Lung (tissue), 12 donors: Measurements from ENCODE around the gene GULP1. TPM values are rescaled to one million over a fixed set of nuclear protein-coding genes. Genes with fewer than 3 reads are reported as not detected.

Experiments used
- ATAC-seq: fragments of 200-7000 bp; cut with Tn5 transposase; one replicate; pipeline ENCODE4 v1.9.1; 2020; ENCODE audit warnings: moderate number of reproducible peaks; ENCODE audit not compliant: insufficient read depth, low FRiP score
- DNase-seq, 3 donors: peaks; one replicate each; pipeline ENCODE4 v3.0.0-alpha.2; 2013 to 2017
- H3K27ac ChIP-seq, 2 donors: one replicate each; pipeline ENCODE4 v1.5.1; 2013; ENCODE audit warnings: mild to moderate bottlenecking in 2 of 2, moderate library complexity in 2 of 2, control low read depth in 1 of 2, inconsistent platforms in 1 of 2, low read depth in 1 of 2, low read length in 1 of 2
- H3K27me3 ChIP-seq, 3 donors: one replicate each; pipeline ENCODE4 v1.5.1; 2013; ENCODE audit warnings: low read length in 2 of 3; ENCODE audit not compliant: control insufficient read depth in 3 of 3, insufficient read depth in 3 of 3
- H3K36me3 ChIP-seq, 4 donors: one replicate each; pipeline ENCODE4 v1.5.1; 2013; ENCODE audit warnings: low read length in 4 of 4, mild to moderate bottlenecking in 1 of 4, moderate library complexity in 1 of 4; ENCODE audit not compliant: control insufficient read depth in 4 of 4, insufficient read depth in 4 of 4
- H3K4me1 ChIP-seq, 5 donors: one replicate each; pipeline ENCODE4 v1.5.1; 2013; ENCODE audit warnings: low read length in 5 of 5, mild to moderate bottlenecking in 2 of 5, moderate library complexity in 1 of 5; ENCODE audit not compliant: control insufficient read depth in 5 of 5, insufficient read depth in 5 of 5
- H3K4me3 ChIP-seq: one replicate; pipeline ENCODE4 v1.5.1; 2013; ENCODE audit warnings: mild to moderate bottlenecking, control low read depth, moderate library complexity
- H3K9ac ChIP-seq, 2 donors: one replicate each; pipeline ENCODE4 v1.5.1; 2013; ENCODE audit warnings: low read length in 2 of 2, control low read depth in 1 of 2; ENCODE audit not compliant: insufficient read depth in 1 of 2
- H3K9me3 ChIP-seq, 4 donors: one replicate each; pipeline ENCODE4 v1.5.1; 2013; ENCODE audit warnings: low read length in 3 of 4, mild to moderate bottlenecking in 1 of 4, moderate library complexity in 1 of 4; ENCODE audit not compliant: control insufficient read depth in 4 of 4, insufficient read depth in 3 of 4
- CTCF ChIP-seq: IDR thresholded peaks from 2 replicates; pipeline ENCODE4 v1.5.1; 2012; ENCODE audit warnings: mild to moderate bottlenecking; ENCODE audit errors: control extremely low read depth, extremely low read depth
- WGBS, 2 donors: extraction: QIAGEN DNeasy Blood & Tissue Kit; methylation state at CpG; one replicate each; pipeline ENCODE4 v1.1.7; 2013; 5-methylcytosine and 5-hydroxymethylcytosine counted together
- polyA plus RNA-seq, 2 donors: library from polyadenylated mRNA; stranded (reverse); fragments of 200-250 nt; gene quantifications; one replicate each; pipeline ENCODE4 v1.2.1, GENCODE V29; 2013
- total RNA-seq, 2 donors: library from RNA; depleted of rRNA in 1 of 2; stranded (reverse); fragments of >200 nt in 1 of 2; gene quantifications; one replicate each; pipeline ENCODE4 v1.2.1, GENCODE V29; 2014 to 2021
- donor health status: control.
- donor health status: control.
- donor health status: Bipolar disorder and iron deficiency.
- donor health status: healthy.
- donor health status: DM: yes; HTN: yes; CAD: no.

The GULP1 gene
- total and polyA plus RNA-seq, 4 donors: 9.1 to 86.7 (median 20.1) TPM

GRCh38 chr2:188332619-188333018 lies 40.9 kb downstream of the GULP1 start:
- no peak overlapping the region for H3K9ac ChIP-seq
- DNase-seq (no peak), ATAC-seq (no peak)
- no peak overlapping the region for H3K27ac ChIP-seq
- no peaks in the 10 kb centered on the region for H3K9me3 ChIP-seq
- H3K4me3 ChIP-seq: no peak overlapping the region
- WGBS, 2 donors: 95 to 97% methylated on average over 2 of the region's 2 CpGs
- peaks cover 0 to 5% (median 0%) of the 10 kb centered on the region in 4 donors for H3K36me3 ChIP-seq
- no peak for TF ChIP-seq CTCF
- no peaks in the 10 kb centered on the region for H3K27me3 ChIP-seq
- H3K4me1 ChIP-seq: peaks cover 0 to 5% (median 1%) of the 10 kb centered on the region in 5 donors

- no peak for TF ChIP-seq CTCF
- peak overlapping the region in 1 of 2 donors; percentile 74 for H3K27ac ChIP-seq
- DNase-seq: peak in 2 of 3 donors; percentile 45 to 61
- no peak overlapping the region for H3K9ac ChIP-seq
- ATAC-seq: peak; percentile 62
- peaks cover 0 to 5% (median 1%) of the 10 kb centered on the region in 5 donors for H3K4me1 ChIP-seq
- no peaks in the 10 kb centered on the region for H3K27me3 ChIP-seq
- H3K9me3 ChIP-seq: no peaks in the 10 kb centered on the region
- no peak overlapping the region for H3K4me3 ChIP-seq
- H3K36me3 ChIP-seq: peaks cover 0 to 5% (median 0%) of the 10 kb centered on the region in 4 donors
- WGBS, 2 donors: 33 to 60% methylated on average over 5 of the region's 5 CpGs
Observed at GRCh38 chr2:188333751-188334524, 42.3 kb downstream of the GULP1 start.

GRCh38 chr2:188338463-188338862 lies 46.8 kb downstream of the GULP1 start:
- TF ChIP-seq CTCF: no peak
- no peak overlapping the region for H3K27ac ChIP-seq
- peaks cover 0 to 5% (median 2%) of the 10 kb centered on the region in 4 donors for H3K36me3 ChIP-seq
- ATAC-seq (no peak), DNase-seq (no peak)
- 86 to 98% methylated on average over 3 of the region's 3 CpGs for WGBS, 2 donors
- peaks cover 0 to 3% (median under 1%) of the 10 kb centered on the region in 4 donors for H3K9me3 ChIP-seq
- peaks cover 0 to 3% (median 1%) of the 10 kb centered on the region in 5 donors for H3K4me1 ChIP-seq
- no peaks in the 10 kb centered on the region for H3K27me3 ChIP-seq
- H3K4me3 ChIP-seq: no peak overlapping the region
- no peak overlapping the region for H3K9ac ChIP-seq
